ENCODE data around the gene KIFBP.
"Not testable (repeated sequence)": the region's sequence is repeated elsewhere in the genome, so short reads cannot be mapped to it uniquely, and the experiment has no call there.

DNA sequence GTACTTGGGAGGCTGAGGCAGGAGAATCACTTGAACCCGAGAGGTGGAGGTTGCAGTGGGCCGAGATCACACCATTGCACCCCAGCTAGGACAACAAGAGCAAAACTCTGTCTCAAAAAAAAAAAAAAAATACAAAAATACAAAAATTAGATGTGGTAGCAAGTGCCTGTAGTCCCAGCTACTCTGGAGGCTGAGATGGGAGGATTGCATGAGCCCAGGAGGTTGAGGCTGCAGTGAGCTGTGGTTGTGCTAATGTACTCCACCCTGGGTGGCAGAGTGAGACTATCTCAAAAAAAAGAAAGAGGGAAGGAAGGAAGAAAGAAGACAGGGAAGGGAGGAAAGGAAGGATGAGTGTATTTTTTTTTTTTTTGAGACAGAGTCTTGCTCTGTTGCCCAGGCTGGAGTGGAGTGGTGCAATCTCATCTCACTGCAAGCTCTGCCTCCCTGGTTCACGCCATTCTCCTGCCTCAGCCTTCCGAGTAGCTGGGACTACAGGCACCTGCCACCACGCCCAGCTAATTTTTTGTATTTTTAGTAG, 12.6 kb upstream of the KIFBP start:
- TF ChIP-seq, protein P1, sequence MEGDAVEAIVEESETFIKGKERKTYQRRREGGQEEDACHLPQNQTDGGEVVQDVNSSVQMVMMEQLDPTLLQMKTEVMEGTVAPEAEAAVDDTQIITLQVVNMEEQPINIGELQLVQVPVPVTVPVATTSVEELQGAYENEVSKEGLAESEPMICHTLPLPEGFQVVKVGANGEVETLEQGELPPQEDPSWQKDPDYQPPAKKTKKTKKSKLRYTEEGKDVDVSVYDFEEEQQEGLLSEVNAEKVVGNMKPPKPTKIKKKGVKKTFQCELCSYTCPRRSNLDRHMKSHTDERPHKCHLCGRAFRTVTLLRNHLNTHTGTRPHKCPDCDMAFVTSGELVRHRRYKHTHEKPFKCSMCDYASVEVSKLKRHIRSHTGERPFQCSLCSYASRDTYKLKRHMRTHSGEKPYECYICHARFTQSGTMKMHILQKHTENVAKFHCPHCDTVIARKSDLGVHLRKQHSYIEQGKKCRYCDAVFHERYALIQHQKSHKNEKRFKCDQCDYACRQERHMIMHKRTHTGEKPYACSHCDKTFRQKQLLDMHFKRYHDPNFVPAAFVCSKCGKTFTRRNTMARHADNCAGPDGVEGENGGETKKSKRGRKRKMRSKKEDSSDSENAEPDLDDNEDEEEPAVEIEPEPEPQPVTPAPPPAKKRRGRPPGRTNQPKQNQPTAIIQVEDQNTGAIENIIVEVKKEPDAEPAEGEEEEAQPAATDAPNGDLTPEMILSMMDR (IDR thresholded peaks at IDR 0.05) = not testable (repeated sequence)
- TF ChIP-seq POLR2A (IDR thresholded peaks at IDR 0.05) = not testable (repeated sequence)

All from breast epithelium (tissue), 3 donors.